ENCODE data around the gene ANKRD44.
A peak's percentile ranks its signal among the peaks of the same experiment; 100 is the strongest.

Gene ANKRD44

GRCh38 chr2:196987649-196988364, 322.8 kb downstream of the ANKRD44 start:
- peak overlapping the region; percentile 19 for H3K4me3 ChIP-seq (ENCODE audit: low read depth, low read length)
- no peak for TF ChIP-seq CTCF (IDR thresholded peaks at IDR 0.05; ENCODE audit: low read depth, low read length)

GRCh38 chr2:196987298-196987648, 323.3 kb downstream of the ANKRD44 start:
- H3K4me3 ChIP-seq (ENCODE audit: low read depth, low read length) = peak overlapping the region; percentile 19
- TF ChIP-seq CTCF (IDR thresholded peaks at IDR 0.05; ENCODE audit: low read depth, low read length) = no peak

GRCh38 chr2:196985511-196986183, 324.9 kb downstream of the ANKRD44 start:
- no peak for TF ChIP-seq CTCF (IDR thresholded peaks at IDR 0.05; ENCODE audit: low read depth, low read length)
- no peak overlapping the region for H3K4me3 ChIP-seq (ENCODE audit: low read depth, low read length)

GRCh38 chr2:196984903-196985302, 325.7 kb downstream of the ANKRD44 start:
- no peak for TF ChIP-seq CTCF (IDR thresholded peaks at IDR 0.05; ENCODE audit: low read depth, low read length)
- no peak overlapping the region for H3K4me3 ChIP-seq (ENCODE audit: low read depth, low read length)

GRCh38 chr2:196983934-196984333, 326.6 kb downstream of the ANKRD44 start:
- TF ChIP-seq CTCF (IDR thresholded peaks at IDR 0.05; ENCODE audit: low read depth, low read length) = no peak
- no peak overlapping the region for H3K4me3 ChIP-seq (ENCODE audit: low read depth, low read length)

GRCh38 chr2:196980473-196980872, 330.1 kb downstream of the ANKRD44 start:
- no peak overlapping the region for H3K4me3 ChIP-seq (ENCODE audit: low read depth, low read length)
- no peak for TF ChIP-seq CTCF (IDR thresholded peaks at IDR 0.05; ENCODE audit: low read depth, low read length)

GRCh38 chr2:196980001-196980400, 330.6 kb downstream of the ANKRD44 start:
- no peak for TF ChIP-seq CTCF (IDR thresholded peaks at IDR 0.05; ENCODE audit: low read depth, low read length)
- H3K4me3 ChIP-seq (ENCODE audit: low read depth, low read length) = no peak overlapping the region
